Thymus (tissue), 11 donors: ENCODE results near the gene STPG4. TPM values are rescaled to one million over a fixed set of nuclear protein-coding genes. Genes with fewer than 3 reads are reported as not detected.

Experiments used
- DNase-seq, 9 donors: peaks; one replicate each; pipeline ENCODE4 v3.0.0-alpha.2; 2013; ENCODE audit warnings: low spot score in 9 of 9, low read depth in 6 of 9, missing footprints in 1 of 9
- H3K27ac ChIP-seq, 2 donors: one replicate each; pipeline ENCODE4 v1.5.1; 2013; ENCODE audit warnings: control low read depth in 1 of 2, low read depth in 1 of 2, low read length in 1 of 2, mild to moderate bottlenecking in 1 of 2, moderate library complexity in 1 of 2
- H3K27me3 ChIP-seq, 2 donors: one replicate each; pipeline ENCODE4 v1.5.1; 2013; ENCODE audit warnings: low read length in 1 of 2; ENCODE audit not compliant: control insufficient read depth in 2 of 2, insufficient read depth in 1 of 2
- H3K36me3 ChIP-seq, 2 donors: one replicate each; pipeline ENCODE4 v1.5.1; 2013; ENCODE audit warnings: low read length in 1 of 2, mild to moderate bottlenecking in 1 of 2, moderate library complexity in 1 of 2; ENCODE audit not compliant: control insufficient read depth in 2 of 2, insufficient read depth in 2 of 2
- H3K4me1 ChIP-seq, 2 donors: one replicate each; pipeline ENCODE4 v1.5.1; 2013; ENCODE audit warnings: low read length in 2 of 2; ENCODE audit not compliant: control insufficient read depth in 2 of 2, insufficient read depth in 2 of 2
- H3K4me3 ChIP-seq, 2 donors: one replicate each; pipeline ENCODE4 v1.5.1; 2013; ENCODE audit warnings: low read length in 2 of 2, control low read depth in 1 of 2, mild to moderate bottlenecking in 1 of 2
- H3K9me3 ChIP-seq, 2 donors: one replicate each; pipeline ENCODE4 v1.5.1; 2013; ENCODE audit warnings: low read length in 1 of 2, mild to moderate bottlenecking in 1 of 2; ENCODE audit not compliant: control insufficient read depth in 2 of 2, insufficient read depth in 1 of 2
- WGBS: extraction: QIAGEN DNeasy Blood & Tissue Kit; methylation state at CpG from one replicate; pipeline ENCODE4 v1.1.7; 2013; 5-methylcytosine and 5-hydroxymethylcytosine counted together
- polyA plus RNA-seq: library from polyadenylated mRNA; stranded (reverse); fragments of 200-250 nt; gene quantifications from one replicate; pipeline ENCODE4 v1.2.3, GENCODE V29; 2013
- total RNA-seq: library from RNA; stranded (reverse); fragments of 120-200 nt; gene quantifications from one replicate; pipeline ENCODE4 v1.2.4, GENCODE V29; 2013
- donor health status: healthy.

STPG4 gene
- total and polyA plus RNA-seq, 2 donors = 0.05 to 0.14 TPM

DNA sequence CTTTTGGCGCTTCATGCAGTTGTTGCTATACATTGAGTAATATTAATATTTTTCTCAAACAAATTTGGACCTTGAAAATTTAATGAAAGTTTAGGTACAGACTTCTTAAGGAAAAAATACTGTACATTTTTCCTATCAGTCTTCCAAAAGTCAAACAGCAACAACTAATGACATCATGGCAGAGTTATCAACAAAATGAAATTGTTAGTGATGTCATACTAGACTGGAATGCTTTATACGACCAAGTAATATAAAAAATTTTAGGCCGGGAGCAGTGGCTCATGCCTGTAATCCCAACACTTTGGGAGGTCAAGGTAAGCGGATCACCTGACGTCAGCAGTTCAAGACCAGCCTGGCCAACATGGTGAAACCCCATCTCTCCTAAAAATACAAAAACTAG lies 12.0 kb upstream of the STPG4 start:
- H3K4me3 ChIP-seq = no peak overlapping the region
- H3K27me3 ChIP-seq = no peaks in the 10 kb centered on the region
- H3K36me3 ChIP-seq = peaks cover 22 to 76% of the 10 kb centered on the region in 2 donors
- no peaks in the 10 kb centered on the region for H3K9me3 ChIP-seq
- WGBS = 96% methylated on average over 5 of the region's 5 CpGs
- peaks cover 2% of the 10 kb centered on the region in 2 donors for H3K4me1 ChIP-seq
- H3K27ac ChIP-seq = no peak overlapping the region
- no peak for DNase-seq

DNA sequence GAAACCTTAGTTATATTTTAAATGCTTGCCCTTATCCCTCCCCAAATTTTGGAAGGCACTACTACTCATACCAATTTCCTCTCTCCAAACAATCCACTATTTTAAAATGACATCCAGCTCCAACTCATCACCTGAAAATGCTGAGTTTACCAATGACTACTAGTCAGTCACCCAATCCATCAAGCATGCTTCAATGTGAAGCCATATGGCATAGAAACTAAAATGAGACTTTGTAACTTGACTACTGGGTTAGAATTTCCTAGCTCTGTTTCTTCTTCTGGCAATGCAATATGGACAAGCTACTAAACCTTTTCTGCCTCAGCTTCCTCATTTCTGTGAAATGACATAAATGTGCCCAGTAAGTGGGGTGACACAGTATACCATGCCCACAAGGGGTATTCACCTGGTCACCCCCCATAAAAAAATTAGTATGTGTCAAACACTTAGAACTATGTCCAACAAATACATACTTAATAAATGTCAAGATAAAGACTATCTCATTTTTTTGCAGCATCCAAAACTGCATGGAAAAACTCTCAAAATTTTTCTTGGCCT lies 10.0 kb upstream of the STPG4 start:
- H3K27ac ChIP-seq = no peak overlapping the region
- DNase-seq = no peak
- no peaks in the 10 kb centered on the region for H3K27me3 ChIP-seq
- H3K4me3 ChIP-seq = no peak overlapping the region
- H3K9me3 ChIP-seq = no peaks in the 10 kb centered on the region
- peaks cover 24 to 76% of the 10 kb centered on the region in 2 donors for H3K36me3 ChIP-seq
- no peaks in the 10 kb centered on the region for H3K4me1 ChIP-seq

DNA sequence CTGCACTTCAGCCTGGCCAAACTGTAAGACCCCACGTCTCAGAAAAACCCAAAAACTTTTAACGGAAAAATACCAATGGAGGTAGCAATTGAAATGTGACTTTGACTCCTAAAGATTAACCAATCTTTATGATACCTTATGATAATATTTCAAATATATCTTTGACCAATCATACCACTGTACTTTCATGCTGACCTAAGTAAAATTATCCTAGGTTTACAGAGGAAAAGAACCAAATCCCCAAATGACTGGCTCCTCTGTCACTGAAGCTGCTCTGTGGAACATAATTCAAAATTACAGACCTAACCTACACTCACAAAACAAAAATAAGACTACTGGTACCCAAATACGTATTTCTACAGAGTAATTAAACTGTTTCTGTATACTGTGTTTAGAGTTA lies 7.7 kb upstream of the STPG4 start:
- WGBS = 98% methylated on average over 3 of the region's 3 CpGs
- no peak overlapping the region for H3K4me3 ChIP-seq
- no peaks in the 10 kb centered on the region for H3K9me3 ChIP-seq
- H3K27me3 ChIP-seq = no peaks in the 10 kb centered on the region
- peaks cover 24 to 74% of the 10 kb centered on the region in 2 donors for H3K36me3 ChIP-seq
- no peaks in the 10 kb centered on the region for H3K4me1 ChIP-seq
- H3K27ac ChIP-seq = no peak overlapping the region
- no peak for DNase-seq

DNA sequence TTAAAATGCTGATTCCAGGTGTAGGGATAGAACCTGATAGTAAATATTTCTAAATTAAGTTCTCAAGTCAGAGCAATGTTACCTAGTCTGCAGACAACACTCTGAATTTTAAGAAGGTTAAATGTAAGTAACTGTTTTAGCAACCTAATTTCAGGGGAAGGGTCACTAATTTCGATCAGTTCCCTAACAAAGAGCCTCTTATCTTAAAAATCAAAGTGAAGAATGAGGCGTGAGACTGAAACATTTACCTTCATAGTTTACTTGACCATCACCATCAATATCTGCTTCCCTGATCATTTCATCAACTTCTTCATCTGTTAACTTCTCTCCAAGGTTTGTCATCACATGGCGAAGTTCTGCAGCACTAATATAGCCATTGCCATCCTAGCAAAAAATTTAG lies 6.4 kb upstream of the STPG4 start:
- Histone ChIP-seq H3K27me3 (no peaks in the 10 kb centered on the region), H3K4me1 (no peaks in the 10 kb centered on the region), H3K27ac (no peak overlapping the region), H3K4me3 (no peak overlapping the region), H3K9me3 (no peaks in the 10 kb centered on the region), H3K36me3 (peaks cover 21 to 67% of the 10 kb centered on the region in 2 donors)
- WGBS = 99% methylated on average over 3 of the region's 3 CpGs
- DNase-seq = no peak

DNA sequence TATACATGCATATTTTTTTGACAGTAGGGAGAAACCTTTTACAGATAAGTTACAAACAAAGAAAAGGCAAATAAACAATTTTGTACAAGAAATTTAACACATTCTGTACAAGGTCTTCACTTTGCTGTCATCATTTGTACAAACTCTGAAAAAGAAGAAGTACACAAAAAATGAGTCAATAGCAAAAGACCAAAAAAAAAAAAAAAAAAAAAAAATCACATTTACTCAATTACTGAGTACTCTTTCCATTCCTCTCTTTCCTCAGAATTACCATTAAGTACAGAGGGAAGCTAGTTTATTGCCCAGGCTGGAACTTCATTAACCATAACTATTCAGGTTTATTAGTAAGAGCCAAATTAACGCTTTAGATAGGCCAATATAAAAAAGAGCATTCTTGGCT lies 5.6 kb upstream of the STPG4 start:
- no peak for DNase-seq

DNA sequence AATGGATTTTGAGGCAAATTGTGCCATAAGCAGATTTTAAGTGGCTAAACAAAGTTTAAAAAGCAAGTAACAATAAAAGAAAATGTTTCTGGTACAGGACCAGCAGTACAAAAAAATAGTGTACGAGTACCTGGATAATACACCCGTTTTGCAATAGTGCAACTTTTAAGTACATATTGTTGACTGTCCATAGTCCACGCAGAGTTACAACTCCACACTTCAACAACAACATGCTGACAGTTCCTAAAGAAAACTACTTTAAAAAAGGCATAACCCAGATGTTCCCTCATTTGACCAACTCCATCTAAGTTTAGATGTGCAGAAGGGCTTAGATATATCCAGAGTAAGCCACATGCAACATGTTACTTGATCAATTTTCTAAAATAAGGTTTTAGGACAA lies 5.1 kb upstream of the STPG4 start:
- WGBS = 98% methylated on average over 3 of the region's 3 CpGs
- no peak overlapping the region for H3K4me3 ChIP-seq
- no peak overlapping the region for H3K27ac ChIP-seq
- no peaks in the 10 kb centered on the region for H3K4me1 ChIP-seq
- H3K9me3 ChIP-seq = no peaks in the 10 kb centered on the region
- H3K27me3 ChIP-seq = no peaks in the 10 kb centered on the region
- peaks cover 25 to 66% of the 10 kb centered on the region in 2 donors for H3K36me3 ChIP-seq
- no peak for DNase-seq

More for the DNA sequence above, 5.6 kb upstream of the STPG4 start:
- no peaks in the 10 kb centered on the region for H3K9me3 ChIP-seq
- H3K4me1 ChIP-seq = no peaks in the 10 kb centered on the region
- no peak overlapping the region for H3K27ac ChIP-seq
- H3K4me3 ChIP-seq = no peak overlapping the region
- WGBS = 98% methylated on average over 1 of the region's 1 CpG
- H3K27me3 ChIP-seq = no peaks in the 10 kb centered on the region
- peaks cover 21 to 68% of the 10 kb centered on the region in 2 donors for H3K36me3 ChIP-seq

DNA sequence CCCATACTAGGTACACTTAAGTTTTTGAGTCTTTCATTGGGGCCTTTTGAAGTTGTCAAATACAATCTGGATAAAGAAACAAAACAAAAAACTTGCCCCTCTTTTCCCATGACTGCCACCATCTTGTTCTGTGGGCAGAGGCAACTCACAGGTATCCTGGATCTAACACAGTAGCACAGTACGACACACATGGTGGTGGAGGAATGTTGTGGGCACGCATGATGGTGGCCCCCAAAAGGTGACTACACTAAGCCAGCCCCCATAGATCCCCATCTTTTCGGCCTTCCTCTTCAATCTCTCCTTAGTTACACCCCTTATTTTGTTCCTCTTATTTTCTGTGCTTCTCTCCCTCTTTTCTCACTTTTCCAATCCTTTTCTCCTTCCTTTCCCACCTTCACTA lies 4.5 kb upstream of the STPG4 start:
- Histone ChIP-seq H3K36me3 (peaks cover 29 to 65% of the 10 kb centered on the region in 2 donors), H3K27me3 (no peaks in the 10 kb centered on the region), H3K27ac (no peak overlapping the region), H3K4me3 (no peak overlapping the region), H3K9me3 (no peaks in the 10 kb centered on the region), H3K4me1 (no peaks in the 10 kb centered on the region)
- WGBS = 97% methylated on average over 3 of the region's 3 CpGs
- DNase-seq = no peak

DNA sequence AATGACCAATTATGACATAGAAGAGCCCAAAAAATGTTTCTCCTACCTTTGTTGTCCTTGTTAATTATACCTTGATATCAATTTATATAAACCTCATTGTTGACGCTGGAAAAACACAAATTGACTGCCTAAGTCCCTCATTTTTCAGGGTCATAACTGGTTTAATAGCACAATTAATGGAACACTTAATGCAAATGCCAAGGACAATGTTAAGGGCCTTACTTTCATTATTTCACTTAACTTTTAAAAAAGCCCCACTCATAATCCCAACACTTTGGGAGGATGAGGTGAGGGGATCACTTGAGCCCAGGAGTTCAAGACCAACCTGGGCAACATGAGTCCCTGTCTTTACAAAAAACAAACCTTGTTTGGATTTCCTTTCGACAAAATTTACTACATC lies 3.5 kb upstream of the STPG4 start:
- Histone ChIP-seq H3K36me3 (peaks cover 26 to 61% of the 10 kb centered on the region in 2 donors), H3K27me3 (no peaks in the 10 kb centered on the region), H3K4me1 (no peaks in the 10 kb centered on the region), H3K9me3 (no peaks in the 10 kb centered on the region), H3K27ac (no peak overlapping the region), H3K4me3 (no peak overlapping the region)
- 99% methylated on average over 2 of the region's 2 CpGs for WGBS
- DNase-seq = no peak

DNA sequence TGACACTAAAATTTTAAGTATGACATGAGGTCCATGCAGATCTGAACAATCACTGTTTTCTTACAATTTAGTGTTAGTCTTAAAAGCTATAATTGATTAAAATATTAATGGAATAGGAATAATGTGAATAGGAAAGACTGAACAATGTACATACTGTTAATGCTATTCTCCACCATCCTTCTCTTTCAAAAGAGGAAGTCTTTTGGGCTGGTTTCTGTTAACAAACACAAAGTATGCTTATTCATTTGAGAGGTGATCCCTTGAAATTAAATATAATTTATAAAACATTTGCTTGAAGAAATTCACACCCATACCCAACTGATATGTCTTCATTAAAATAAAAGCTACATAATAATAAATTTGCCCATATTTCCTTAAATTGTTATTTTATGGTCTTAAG lies 2.3 kb downstream of the STPG4 start:
- no peak for DNase-seq
- peaks cover 23 to 47% of the 10 kb centered on the region in 2 donors for H3K36me3 ChIP-seq
- no peak overlapping the region for H3K4me3 ChIP-seq
- no peak overlapping the region for H3K27ac ChIP-seq
- no peaks in the 10 kb centered on the region for H3K27me3 ChIP-seq
- no peaks in the 10 kb centered on the region for H3K4me1 ChIP-seq
- H3K9me3 ChIP-seq = no peaks in the 10 kb centered on the region

DNA sequence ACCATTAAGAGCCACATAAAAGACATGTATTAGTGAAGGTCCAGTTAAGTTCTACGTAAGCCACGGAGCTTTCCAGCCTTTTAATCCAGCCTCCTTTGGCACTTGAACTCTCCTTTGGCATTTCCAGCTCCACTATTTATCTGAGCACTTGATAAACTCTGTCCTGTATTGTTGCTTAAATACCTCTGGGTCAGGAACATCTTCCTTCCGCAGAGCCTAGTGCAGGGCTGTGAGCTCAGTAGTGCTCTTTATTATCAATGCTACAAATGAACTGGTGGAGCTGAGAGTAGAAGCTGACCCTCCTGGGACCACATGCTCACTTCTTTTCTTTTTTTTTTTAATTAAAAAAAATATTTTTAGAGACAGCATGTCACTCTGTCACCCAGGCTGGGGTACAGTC lies 4.9 kb downstream of the STPG4 start:
- H3K27me3 ChIP-seq = no peaks in the 10 kb centered on the region
- H3K27ac ChIP-seq = no peak overlapping the region
- WGBS = 98% methylated on average over 3 of the region's 3 CpGs
- H3K36me3 ChIP-seq = peaks cover 34 to 57% of the 10 kb centered on the region in 2 donors
- H3K9me3 ChIP-seq = no peaks in the 10 kb centered on the region
- H3K4me1 ChIP-seq = no peaks in the 10 kb centered on the region
- no peak overlapping the region for H3K4me3 ChIP-seq
- no peak for DNase-seq
